Epithelial cell of proximal tubule (primary cell): ENCODE measurements around the gene PROZ. TPM values are rescaled to one million over a fixed set of nuclear protein-coding genes. Genes with fewer than 3 reads are reported as not detected.

Experiments used
- DNase-seq: peaks from one replicate; pipeline ENCODE4 v3.0.0-alpha.2; 2011; ENCODE audit warnings: low read depth
- H3K4me3 ChIP-seq: 2 replicates; pipeline ENCODE4 v1.5.1; 2011; ENCODE audit warnings: low read depth, mild to moderate bottlenecking, low read length
- total RNA-seq: library from RNA; depleted of rRNA; stranded (reverse); fragments of >200 nt; gene quantifications from 2 replicates; pipeline ENCODE4 v1.2.3, GENCODE V29; 2015
- TF ChIP-seq, protein P1 (sequence below): conservative IDR thresholded peaks from 2 replicates; pipeline ENCODE4 v1.5.1; 2012; ENCODE audit warnings: low read depth, mild to moderate bottlenecking, low read length

PROZ gene
- total RNA-seq, 1 donor from 2014 or later = not detected

DNA sequence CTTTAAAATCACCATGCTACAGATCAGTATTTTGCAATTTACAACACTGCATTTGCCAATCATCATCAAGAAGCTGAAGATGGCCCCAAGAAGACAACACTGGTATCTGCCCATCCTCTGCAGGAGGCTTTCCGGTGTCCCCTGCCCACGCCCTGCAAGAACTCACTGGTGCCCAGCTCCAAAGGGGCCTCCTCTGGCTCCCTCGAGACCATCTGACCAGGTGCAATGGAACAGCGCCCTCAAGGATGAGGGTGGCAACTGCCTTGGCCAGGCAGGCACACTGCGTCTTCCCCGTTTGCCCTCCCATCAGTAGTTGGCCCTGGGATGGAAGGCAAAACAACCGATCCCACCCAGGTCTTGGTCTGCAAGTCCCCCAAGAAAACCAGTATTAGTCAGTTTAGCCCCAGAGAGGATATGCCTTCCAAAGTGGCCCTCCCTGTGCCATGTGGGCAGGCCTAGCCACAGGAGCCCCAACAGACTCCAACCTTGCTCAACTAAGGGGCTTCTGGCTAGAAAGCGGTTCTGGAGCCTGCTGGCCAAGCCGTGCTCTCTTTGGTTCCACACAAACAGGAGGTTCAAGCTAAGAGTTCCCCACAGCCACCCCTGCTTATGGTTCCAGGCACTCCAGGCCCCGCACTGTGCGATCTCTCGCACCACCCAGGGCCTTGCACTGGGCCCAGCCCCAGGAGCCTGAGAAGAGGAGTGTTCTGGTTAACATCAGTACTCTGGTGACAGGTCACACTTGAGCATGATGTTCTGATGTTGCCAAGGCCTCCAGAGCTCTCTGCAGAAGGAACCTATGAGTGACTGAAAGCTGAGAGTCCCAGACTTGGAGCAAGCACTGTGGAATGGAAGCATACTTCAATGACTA lies 45.3 kb downstream of the PROZ start:
- no peak for DNase-seq
- H3K4me3 ChIP-seq = no peak overlapping the region
- TF ChIP-seq, protein P1, sequence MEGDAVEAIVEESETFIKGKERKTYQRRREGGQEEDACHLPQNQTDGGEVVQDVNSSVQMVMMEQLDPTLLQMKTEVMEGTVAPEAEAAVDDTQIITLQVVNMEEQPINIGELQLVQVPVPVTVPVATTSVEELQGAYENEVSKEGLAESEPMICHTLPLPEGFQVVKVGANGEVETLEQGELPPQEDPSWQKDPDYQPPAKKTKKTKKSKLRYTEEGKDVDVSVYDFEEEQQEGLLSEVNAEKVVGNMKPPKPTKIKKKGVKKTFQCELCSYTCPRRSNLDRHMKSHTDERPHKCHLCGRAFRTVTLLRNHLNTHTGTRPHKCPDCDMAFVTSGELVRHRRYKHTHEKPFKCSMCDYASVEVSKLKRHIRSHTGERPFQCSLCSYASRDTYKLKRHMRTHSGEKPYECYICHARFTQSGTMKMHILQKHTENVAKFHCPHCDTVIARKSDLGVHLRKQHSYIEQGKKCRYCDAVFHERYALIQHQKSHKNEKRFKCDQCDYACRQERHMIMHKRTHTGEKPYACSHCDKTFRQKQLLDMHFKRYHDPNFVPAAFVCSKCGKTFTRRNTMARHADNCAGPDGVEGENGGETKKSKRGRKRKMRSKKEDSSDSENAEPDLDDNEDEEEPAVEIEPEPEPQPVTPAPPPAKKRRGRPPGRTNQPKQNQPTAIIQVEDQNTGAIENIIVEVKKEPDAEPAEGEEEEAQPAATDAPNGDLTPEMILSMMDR = no peak

DNA sequence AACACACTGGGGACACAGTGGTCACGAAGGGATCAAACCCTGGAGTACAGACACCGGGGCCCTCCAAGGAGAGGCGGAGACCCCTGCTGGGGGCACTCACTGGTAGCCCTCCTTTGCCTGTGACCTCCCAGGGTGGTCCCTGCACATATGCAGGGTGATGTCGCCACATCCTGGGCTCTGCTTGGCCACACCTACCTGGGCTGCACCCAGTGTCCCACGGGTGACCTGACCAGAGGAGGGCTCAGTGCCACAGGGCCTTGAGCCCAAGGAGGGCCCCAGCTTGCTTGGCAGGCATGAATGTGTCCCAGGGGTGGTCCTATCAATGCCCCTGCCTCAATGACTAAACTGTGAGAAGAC lies 45.9 kb downstream of the PROZ start:
- DNase-seq = no peak
- H3K4me3 ChIP-seq = no peak overlapping the region
- TF ChIP-seq, protein P1 = no peak

DNA sequence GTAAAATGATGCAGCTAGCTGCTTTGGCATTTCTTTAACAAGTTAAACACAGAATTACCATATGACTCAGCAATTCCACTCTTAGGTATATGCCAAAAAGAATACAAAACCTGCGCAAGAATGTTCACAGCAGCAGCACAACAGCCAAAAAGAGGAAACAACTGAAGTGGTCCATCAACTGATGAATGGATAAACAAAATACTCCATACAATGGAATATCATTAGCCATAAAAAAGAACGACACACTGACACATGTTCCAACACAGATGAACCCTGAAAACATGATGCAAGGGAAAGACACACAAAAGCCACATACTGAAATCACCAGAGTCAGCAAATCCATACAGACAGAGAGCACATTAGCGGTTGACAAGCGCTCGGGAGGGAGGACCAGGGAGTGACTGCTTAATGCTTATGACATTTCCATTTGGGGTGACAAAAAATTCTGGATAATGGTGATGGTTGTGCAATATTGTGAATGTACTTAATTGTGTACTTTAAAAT lies 47.0 kb downstream of the PROZ start:
- H3K4me3 ChIP-seq = no peak overlapping the region
- TF ChIP-seq, protein P1 = no peak
- no peak for DNase-seq

DNA sequence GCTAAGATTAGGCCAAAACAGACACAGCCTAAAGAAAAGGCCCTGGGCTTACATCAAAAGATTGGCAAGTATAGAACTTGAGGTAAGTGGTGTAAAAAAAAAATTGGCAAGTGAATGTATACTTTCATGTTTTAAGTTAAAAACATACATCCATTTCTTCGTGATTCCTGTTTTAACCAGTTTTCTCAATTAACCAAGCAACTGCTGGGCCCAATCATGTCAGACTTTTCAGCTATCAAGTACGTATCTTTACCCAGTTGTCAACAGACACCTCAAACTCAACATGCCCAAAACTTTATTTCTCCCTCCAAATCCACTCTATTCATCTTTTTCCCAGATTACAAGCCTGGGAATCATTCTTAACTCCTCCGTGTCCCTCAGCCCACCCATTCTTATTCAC lies 49.0 kb downstream of the PROZ start:
- no peak for DNase-seq
- TF ChIP-seq, protein P1 = no peak
- H3K4me3 ChIP-seq = peak overlapping the region; percentile 96

DNA sequence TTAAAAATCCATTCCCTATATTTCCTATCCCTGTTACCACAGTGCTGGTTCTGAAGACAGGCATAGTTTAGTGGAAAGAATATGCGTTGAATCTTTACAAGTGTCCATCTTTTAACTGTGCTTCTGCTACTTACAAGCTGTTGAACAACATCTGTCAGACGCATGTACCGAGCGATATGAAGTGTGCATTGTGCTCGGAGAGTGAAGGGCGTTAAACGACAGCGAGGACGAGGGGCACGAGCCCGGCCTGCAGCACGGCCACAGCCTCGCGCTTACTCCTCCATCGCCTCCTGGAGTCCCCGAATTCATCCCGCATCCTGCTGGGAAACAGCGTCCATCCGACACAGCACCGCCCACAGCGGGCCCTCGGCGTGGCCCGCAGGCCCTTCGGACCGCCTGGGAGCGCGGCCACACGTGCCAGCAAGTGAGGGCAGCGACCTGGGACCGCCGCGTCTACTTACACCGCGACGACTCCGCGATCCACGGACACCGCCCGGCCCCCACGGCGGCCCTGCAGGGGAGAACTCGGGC lies 49.5 kb downstream of the PROZ start:
- TF ChIP-seq, protein P1 = peak; percentile 3
- DNase-seq = no peak
- peak overlapping the region; percentile 96 for H3K4me3 ChIP-seq

DNA sequence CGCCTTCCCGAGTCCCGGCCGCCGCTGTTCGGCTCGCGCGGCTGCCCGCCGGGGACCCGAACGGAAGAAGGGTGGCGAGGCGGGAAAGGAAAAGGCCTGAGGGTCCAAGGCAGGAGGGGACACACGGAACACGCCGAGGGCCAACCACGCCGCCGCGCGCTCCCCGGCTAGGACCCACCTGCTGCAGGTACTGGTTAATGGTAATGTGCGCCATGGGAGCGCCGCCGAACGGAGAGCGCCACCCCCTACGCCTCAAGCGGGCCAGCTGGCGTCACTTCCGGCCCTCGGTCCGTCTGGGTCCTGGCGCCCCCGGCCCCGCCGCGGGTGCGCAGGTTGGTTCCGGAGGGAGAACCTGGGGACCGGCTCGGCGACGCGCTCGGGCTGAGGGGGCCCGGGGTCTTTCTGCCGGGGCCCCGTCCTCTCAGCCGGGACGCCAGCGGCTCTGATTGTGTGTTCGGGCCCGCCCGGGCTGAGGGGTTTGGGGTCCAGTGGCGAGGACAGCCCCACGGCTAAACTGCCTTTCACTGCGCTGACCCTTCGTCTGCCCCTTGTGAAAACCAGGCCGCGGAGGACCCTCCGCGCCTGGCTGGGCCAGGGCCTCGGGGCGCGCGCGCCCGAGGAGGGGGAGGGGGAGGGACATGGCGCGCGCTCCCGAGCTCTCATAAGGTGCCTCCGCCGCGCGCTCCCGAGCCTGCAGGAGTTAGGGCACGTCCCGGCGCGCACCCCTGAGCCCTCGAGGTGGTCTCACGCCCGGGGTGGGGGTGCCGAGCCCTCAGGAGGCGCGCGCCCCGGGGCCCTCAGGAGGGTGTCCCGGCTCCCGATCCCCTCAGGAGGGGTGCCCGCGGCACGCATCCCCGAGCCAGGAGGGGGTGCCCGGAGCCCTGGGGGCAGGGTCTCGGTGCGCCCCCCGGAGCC lies 50.2 kb downstream of the PROZ start, which contains the start of gene PCID2:
TSS of gene PCID2 (minus strand) at position 249 of the 915 bp plus-strand sequence. CDS start at position 214, 35 bp downstream.
- TF ChIP-seq, protein P1 = no peak
- DNase-seq = no peak
- H3K4me3 ChIP-seq = peak within 1 kb of the TSS; percentile 96
